DMS153 (cell line): ENCODE measurements around the gene VEGFA.

Experiments used
- DNase-seq: peaks from one replicate; lab custom pipeline; 2025; lab: John Stamatoyannopoulos, UW

Gene VEGFA

GRCh38 chr6:43759136-43759906, 10.7 kb upstream of the VEGFA start:
- DNase-seq: no peak

GRCh38 chr6:43759907-43760206, 10.2 kb upstream of the VEGFA start:
- DNase-seq: no peak

- no peak for DNase-seq
Measured at GRCh38 chr6:43760210-43761168, 9.5 kb upstream of the VEGFA start.

- no peak for DNase-seq
Measured at GRCh38 chr6:43761666-43762409, 8.2 kb upstream of the VEGFA start.

- DNase-seq: no peak
Measured at GRCh38 chr6:43762410-43762768, 7.6 kb upstream of the VEGFA start.

- no peak for DNase-seq
Measured at GRCh38 chr6:43762966-43763695, 6.9 kb upstream of the VEGFA start.

- DNase-seq: no peak
Measured at GRCh38 chr6:43763812-43764522, 6.0 kb upstream of the VEGFA start.

GRCh38 chr6:43764772-43765171, 5.2 kb upstream of the VEGFA start:
- no peak for DNase-seq

- DNase-seq: no peak
Measured at GRCh38 chr6:43765776-43766499, 4.1 kb upstream of the VEGFA start.

GRCh38 chr6:43766500-43766853, 3.5 kb upstream of the VEGFA start:
- DNase-seq: no peak

- DNase-seq: no peak
Measured at GRCh38 chr6:43766964-43767461, 3.0 kb upstream of the VEGFA start.

GRCh38 chr6:43767553-43768505, 2.2 kb upstream of the VEGFA start:
- DNase-seq: no peak

GRCh38 chr6:43768506-43768860, 1.5 kb upstream of the VEGFA start:
- DNase-seq: no peak

GRCh38 chr6:43768983-43769525, 957 bp upstream of the VEGFA start:
- DNase-seq: no peak

- DNase-seq: no peak
Measured at GRCh38 chr6:43770372-43771209, 580 bp downstream of the VEGFA start.

- no peak for DNase-seq
Measured at GRCh38 chr6:43771210-43771857, 1.3 kb downstream of the VEGFA start.

- DNase-seq: no peak
Measured at GRCh38 chr6:43771858-43772680, 2.1 kb downstream of the VEGFA start.
